IMR-90 (cell line): ENCODE data around the gene HAAO.

Experiments used
- CTCF ChIP-seq: conservative IDR thresholded peaks from 2 replicates; pipeline ENCODE4 v1.5.1; 2012; ENCODE audit warnings: mild to moderate bottlenecking, low read depth, low read length, improper control_type of control experiment
- ELK1 ChIP-seq: fragments of 150-350 bp; IDR thresholded peaks from 2 replicates; pipeline ENCODE4 v1.6.1; 2016; ENCODE audit warnings: low read depth, mild to moderate bottlenecking, low read length, moderate library complexity, borderline replicate concordance

DNA sequence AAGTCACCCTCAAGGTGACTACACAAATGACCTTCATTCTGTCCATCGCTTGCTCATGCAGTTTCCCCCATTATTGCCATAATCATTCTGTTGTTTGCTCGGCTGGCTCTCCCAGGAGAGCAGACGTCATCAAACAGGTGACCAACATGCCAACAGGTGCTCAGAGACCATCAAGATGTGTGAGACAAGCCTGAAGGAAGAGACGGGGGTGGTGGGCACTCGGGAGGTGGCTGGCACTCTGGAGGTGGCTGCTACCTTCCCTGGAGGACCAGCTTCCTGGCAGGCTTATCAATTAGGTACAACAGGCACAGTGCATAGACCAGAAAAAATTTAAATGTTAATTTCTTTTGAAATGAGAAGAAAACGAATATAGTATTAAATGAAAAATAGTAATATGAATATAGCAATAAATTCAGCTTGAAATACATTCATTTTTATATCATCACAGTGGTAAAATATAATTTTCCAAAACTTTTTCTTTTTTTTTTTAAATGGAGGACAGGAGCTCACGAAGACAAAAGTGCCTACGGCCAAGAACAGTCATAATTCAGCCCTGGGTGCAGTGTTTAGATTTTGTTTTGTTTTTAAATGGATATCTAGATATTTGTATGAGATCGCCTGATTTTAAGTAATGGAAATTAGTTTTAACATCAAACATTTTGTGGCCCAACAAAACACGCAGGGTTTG, 16.9 kb upstream of the HAAO start:
- TF ChIP-seq CTCF (no peak), ELK1 (no peak)
